ENCODE results near the gene SFXN1. TPM values are rescaled to one million over a fixed set of nuclear protein-coding genes. Genes with fewer than 3 reads are reported as not detected.

SFXN1 gene
- total and polyA plus RNA-seq, 12 donors: 14.3 to 39.6 (median 32.5) TPM

- Histone ChIP-seq H3K36me3 (peaks cover 0 to 100% (median 59%) of the 10 kb centered on the region in 9 donors), H3K27ac (no peak overlapping the region), H3K27me3 (no peaks in the 10 kb centered on the region), H3K4me1 (no peaks in the 10 kb centered on the region), H3K4me3 (no peak overlapping the region), H3K9me3 (peaks cover 0 to 2% (median 0%) of the 10 kb centered on the region in 11 donors)
- no peak for TF ChIP-seq CTCF (IDR thresholded peaks at IDR 0.05)
- ATAC-seq (no peak), DNase-seq (no peak)
- intact Hi-C loops (cut with DNase I): no loop called here
- WGBS, 2 donors: 96 to 97% methylated on average over 13 of the region's 13 CpGs
These were observed 34.9 kb downstream of the SFXN1 start for GRCh38 chr5:175513297-175513696.

- ATAC-seq (no peak), DNase-seq (no peak)
- intact Hi-C loops (cut with DNase I): no loop called here
- TF ChIP-seq CTCF (IDR thresholded peaks at IDR 0.05): no peak
- no peak overlapping the region for H3K4me3 ChIP-seq
- H3K4me1 ChIP-seq: no peaks in the 10 kb centered on the region
- WGBS, 2 donors: 95 to 98% methylated on average over 7 of the region's 7 CpGs
- peaks cover 0 to 100% (median 63%) of the 10 kb centered on the region in 9 donors for H3K36me3 ChIP-seq
- H3K27ac ChIP-seq: no peak overlapping the region
- peaks cover 0 to 6% (median 0%) of the 10 kb centered on the region in 11 donors for H3K9me3 ChIP-seq
- H3K27me3 ChIP-seq: no peaks in the 10 kb centered on the region
These were observed 35.4 kb downstream of the SFXN1 start for GRCh38 chr5:175513726-175514125.

- intact Hi-C loops (cut with DNase I): no loop called here
- no peak for TF ChIP-seq CTCF (IDR thresholded peaks at IDR 0.05)
- no peak for ATAC-seq
- H3K27me3 ChIP-seq: no peaks in the 10 kb centered on the region
- no peak for DNase-seq
- H3K4me3 ChIP-seq: no peak overlapping the region
- 96 to 97% methylated on average over 10 of the region's 10 CpGs for WGBS, 2 donors
- H3K36me3 ChIP-seq: peaks cover 0 to 100% (median 47%) of the 10 kb centered on the region in 9 donors
- H3K4me1 ChIP-seq: peaks cover 0 to 6% (median 0%) of the 10 kb centered on the region in 9 donors
- no peak overlapping the region for H3K27ac ChIP-seq
- peaks cover 0 to 10% (median 0%) of the 10 kb centered on the region in 11 donors for H3K9me3 ChIP-seq
These were observed 38.8 kb downstream of the SFXN1 start for GRCh38 chr5:175516933-175517823.

GRCh38 chr5:175517824-175518450, 39.6 kb downstream of the SFXN1 start:
- intact Hi-C loops (cut with DNase I): no loop called here
- no peak overlapping the region for H3K4me3 ChIP-seq
- no peak overlapping the region for H3K27ac ChIP-seq
- H3K36me3 ChIP-seq: peaks cover 0 to 100% (median 54%) of the 10 kb centered on the region in 9 donors
- H3K4me1 ChIP-seq: peaks cover 0 to 6% (median 0%) of the 10 kb centered on the region in 9 donors
- ATAC-seq (no peak), DNase-seq (no peak)
- no peaks in the 10 kb centered on the region for H3K27me3 ChIP-seq
- TF ChIP-seq CTCF (IDR thresholded peaks at IDR 0.05): no peak
- H3K9me3 ChIP-seq: peaks cover 0 to 10% (median 0%) of the 10 kb centered on the region in 11 donors
- WGBS, 2 donors: 86 to 88% methylated on average over 7 of the region's 7 CpGs
